ENCODE measurements around the gene CDC16.
"Not testable (repeated sequence)": the region's sequence is repeated elsewhere in the genome, so short reads cannot be mapped to it uniquely, and the experiment has no call there.

Gene CDC16

GRCh38 chr13:114234645-114235421 is at the start of gene CDC16:
TSS of gene CDC16 (plus strand) at chr13:114234897. CDS start at chr13:114235085, 188 bp downstream.
- Mint-ChIP-seq H3K4me3 (peak within 1 kb of the TSS; percentile 86 to 95), H3K9me3 (peaks cover 6 to 7% of the 10 kb centered on the region in 2 donors)
- peak; percentile 85 for DNase-seq

GRCh38 chr13:114185182-114185971 is 49.3 kb upstream of the CDC16 start:
- Mint-ChIP-seq H3K27me3 (peaks cover 16 to 33% of the 10 kb centered on the region in 2 donors), H3K4me1 (peaks cover 0 to 2% of the 10 kb centered on the region in 2 donors), H3K36me3 (peaks cover 0 to 7% of the 10 kb centered on the region in 2 donors), H3K27ac (no peak overlapping the region), H3K9me3 (peaks cover 5 to 8% of the 10 kb centered on the region in 2 donors), H3K4me3 (no peak overlapping the region)
- no peak for DNase-seq
- no peak for ATAC-seq (replicated peaks)

More at GRCh38 chr13:114234645-114235421, at the start of gene CDC16:
- H3K27me3 Mint-ChIP-seq = peaks cover 11 to 23% of the 10 kb centered on the region in 2 donors
- H3K36me3 Mint-ChIP-seq = peaks cover 11 to 17% of the 10 kb centered on the region in 2 donors
- H3K27ac Mint-ChIP-seq = peak within 1 kb of the TSS; percentile 94
- ATAC-seq (replicated peaks) = peak; percentile 94
- H3K4me1 Mint-ChIP-seq = peaks cover 17 to 25% of the 10 kb centered on the region in 2 donors

- Mint-ChIP-seq H3K4me3 (no peak overlapping the region), H3K36me3 (no peaks in the 10 kb centered on the region), H3K4me1 (no peaks in the 10 kb centered on the region), H3K27ac (peak overlapping the region; percentile 4), H3K9me3 (peaks cover 3 to 5% of the 10 kb centered on the region in 2 donors), H3K27me3 (peaks cover 0 to 5% of the 10 kb centered on the region in 2 donors)
- no peak for DNase-seq
- ATAC-seq (replicated peaks) = no peak
Measured at GRCh38 chr13:114194853-114195252, 39.8 kb upstream of the CDC16 start.

GRCh38 chr13:114196629-114197028 is 38.1 kb upstream of the CDC16 start:
- ATAC-seq (replicated peaks) (no peak), DNase-seq (no peak)
- Mint-ChIP-seq H3K36me3 (no peaks in the 10 kb centered on the region), H3K4me3 (no peak overlapping the region), H3K27ac (no peak overlapping the region), H3K27me3 (no peaks in the 10 kb centered on the region), H3K9me3 (no peaks in the 10 kb centered on the region), H3K4me1 (no peaks in the 10 kb centered on the region)

GRCh38 chr13:114198556-114198955 is 36.1 kb upstream of the CDC16 start:
- peaks cover 0 to 5% of the 10 kb centered on the region in 2 donors for H3K27me3 Mint-ChIP-seq
- no peak overlapping the region for H3K27ac Mint-ChIP-seq
- H3K9me3 Mint-ChIP-seq = no peaks in the 10 kb centered on the region
- no peak overlapping the region for H3K4me3 Mint-ChIP-seq
- DNase-seq = no peak
- peaks cover 0 to 4% of the 10 kb centered on the region in 2 donors for H3K4me1 Mint-ChIP-seq
- H3K36me3 Mint-ChIP-seq = no peaks in the 10 kb centered on the region
- no peak for ATAC-seq (replicated peaks)

- H3K27me3 Mint-ChIP-seq; H3K9me3 Mint-ChIP-seq; ATAC-seq (replicated peaks); H3K27ac Mint-ChIP-seq; H3K4me1 Mint-ChIP-seq; DNase-seq; H3K4me3 Mint-ChIP-seq; H3K36me3 Mint-ChIP-seq: not testable (repeated sequence)
Measured at GRCh38 chr13:114199526-114199925, 35.2 kb upstream of the CDC16 start.

- H3K9me3 Mint-ChIP-seq = no peaks in the 10 kb centered on the region
- no peak for DNase-seq
- H3K4me3 Mint-ChIP-seq = no peak overlapping the region
- H3K36me3 Mint-ChIP-seq = no peaks in the 10 kb centered on the region
- H3K4me1 Mint-ChIP-seq = peaks cover 0 to 4% of the 10 kb centered on the region in 2 donors
- H3K27me3 Mint-ChIP-seq = peaks cover 0 to 5% of the 10 kb centered on the region in 2 donors
- no peak for ATAC-seq (replicated peaks)
- H3K27ac Mint-ChIP-seq = peak overlapping the region; percentile 67
Measured at GRCh38 chr13:114199954-114200353, 34.7 kb upstream of the CDC16 start.

GRCh38 chr13:114200399-114200911 is 34.2 kb upstream of the CDC16 start:
- H3K9me3 Mint-ChIP-seq = no peaks in the 10 kb centered on the region
- no peak overlapping the region for H3K4me3 Mint-ChIP-seq
- DNase-seq (no peak), ATAC-seq (replicated peaks) (no peak)
- H3K36me3 Mint-ChIP-seq = no peaks in the 10 kb centered on the region
- peaks cover 0 to 4% of the 10 kb centered on the region in 2 donors for H3K4me1 Mint-ChIP-seq
- H3K27me3 Mint-ChIP-seq = peaks cover 0 to 5% of the 10 kb centered on the region in 2 donors
- peak overlapping the region; percentile 67 for H3K27ac Mint-ChIP-seq

GRCh38 chr13:114202581-114202980 is 32.1 kb upstream of the CDC16 start:
- peaks cover 0 to 5% of the 10 kb centered on the region in 2 donors for H3K27me3 Mint-ChIP-seq
- H3K4me3 Mint-ChIP-seq = no peak overlapping the region
- peaks cover 0 to 2% of the 10 kb centered on the region in 2 donors for H3K36me3 Mint-ChIP-seq
- peaks cover 0 to 4% of the 10 kb centered on the region in 2 donors for H3K4me1 Mint-ChIP-seq
- ATAC-seq (replicated peaks) (no peak), DNase-seq (no peak)
- H3K9me3 Mint-ChIP-seq = peaks cover 3 to 6% of the 10 kb centered on the region in 2 donors
- no peak overlapping the region for H3K27ac Mint-ChIP-seq

GRCh38 chr13:114203536-114203935 is 31.2 kb upstream of the CDC16 start:
- H3K27me3 Mint-ChIP-seq = peaks cover 0 to 5% of the 10 kb centered on the region in 2 donors
- DNase-seq = no peak
- H3K4me3 Mint-ChIP-seq = no peak overlapping the region

GRCh38 chr13:114204894-114205293 is 29.8 kb upstream of the CDC16 start:
- DNase-seq (no peak), ATAC-seq (replicated peaks) (no peak)
- no peak overlapping the region for H3K4me3 Mint-ChIP-seq
- H3K4me1 Mint-ChIP-seq = peaks cover 0 to 4% of the 10 kb centered on the region in 2 donors
- peaks cover 4 to 7% of the 10 kb centered on the region in 2 donors for H3K9me3 Mint-ChIP-seq
- H3K27me3 Mint-ChIP-seq = peaks cover 0 to 5% of the 10 kb centered on the region in 2 donors
- no peak overlapping the region for H3K27ac Mint-ChIP-seq
- H3K36me3 Mint-ChIP-seq = peaks cover 0 to 2% of the 10 kb centered on the region in 2 donors

More at GRCh38 chr13:114203536-114203935, 31.2 kb upstream of the CDC16 start:
- Mint-ChIP-seq H3K9me3 (peaks cover 4 to 7% of the 10 kb centered on the region in 2 donors), H3K27ac (no peak overlapping the region), H3K4me1 (peaks cover 0 to 4% of the 10 kb centered on the region in 2 donors), H3K36me3 (peaks cover 0 to 2% of the 10 kb centered on the region in 2 donors)
- ATAC-seq (replicated peaks) = no peak

- DNase-seq = no peak
- peaks cover 15 to 24% of the 10 kb centered on the region in 2 donors for H3K27me3 Mint-ChIP-seq
- no peak overlapping the region for H3K27ac Mint-ChIP-seq
- peaks cover 4 to 7% of the 10 kb centered on the region in 2 donors for H3K9me3 Mint-ChIP-seq
- H3K4me3 Mint-ChIP-seq = no peak overlapping the region
- peaks cover 0 to 2% of the 10 kb centered on the region in 2 donors for H3K36me3 Mint-ChIP-seq
- peaks cover 0 to under 1% of the 10 kb centered on the region in 2 donors for H3K4me1 Mint-ChIP-seq
- ATAC-seq (replicated peaks) = no peak
Measured at GRCh38 chr13:114208134-114208533, 26.6 kb upstream of the CDC16 start.

- peaks cover 4 to 7% of the 10 kb centered on the region in 2 donors for H3K9me3 Mint-ChIP-seq
- H3K4me1 Mint-ChIP-seq = no peaks in the 10 kb centered on the region
- H3K36me3 Mint-ChIP-seq = no peaks in the 10 kb centered on the region
- H3K4me3 Mint-ChIP-seq = no peak overlapping the region
- peaks cover 26 to 35% of the 10 kb centered on the region in 2 donors for H3K27me3 Mint-ChIP-seq
- H3K27ac Mint-ChIP-seq = peak overlapping the region; percentile 73
- DNase-seq (no peak), ATAC-seq (replicated peaks) (no peak)
Measured at GRCh38 chr13:114211446-114212157, 23.1 kb upstream of the CDC16 start.

GRCh38 chr13:114212158-114212495 is 22.6 kb upstream of the CDC16 start:
- Mint-ChIP-seq H3K4me1 (no peaks in the 10 kb centered on the region), H3K27ac (no peak overlapping the region), H3K4me3 (no peak overlapping the region), H3K36me3 (no peaks in the 10 kb centered on the region), H3K27me3 (peaks cover 26 to 35% of the 10 kb centered on the region in 2 donors), H3K9me3 (peaks cover 4 to 6% of the 10 kb centered on the region in 2 donors)
- no peak for ATAC-seq (replicated peaks)
- no peak for DNase-seq
